OCI-LY3 (cell line): ENCODE measurements around the gene CNPY1.

Experiments
- H2AFZ ChIP-seq: fragments of 200-600, 300-600 bp; shearing (Covaris generic); 2 replicates; pipeline ENCODE4 v1.6.0; 2014; ENCODE audit warnings: antibody characterized with exemption, low read depth, low read length
- H3K27ac ChIP-seq: fragments of 200-600, 300-600 bp; sonication (generic); 2 replicates; pipeline ENCODE4 v1.5.1; 2014; ENCODE audit warnings: mild to moderate bottlenecking, low read length, moderate library complexity, mixed read lengths
- H3K27me3 ChIP-seq: fragments of 200-600, 300-600 bp; sonication (generic); 2 replicates; pipeline ENCODE4 v1.6.1; 2014; ENCODE audit warnings: low read depth, low read length, mixed read lengths
- H3K36me3 ChIP-seq: fragments of 200-600, 300-600 bp; sonication (generic); replicated peaks from 2 replicates; pipeline ENCODE3; 2014; ENCODE audit warnings: low read depth, low read length, mixed read lengths
- H3K4me1 ChIP-seq: fragments of 300-600, 200-600 bp; sonication (generic); 2 replicates; pipeline ENCODE4 v1.6.1; 2014; ENCODE audit warnings: low read length, mixed read lengths
- H3K4me2 ChIP-seq: fragments of 200-600, 300-600 bp; sonication (generic); 2 replicates; pipeline ENCODE4 v1.6.1; 2014; ENCODE audit warnings: low read length, mixed read lengths
- H3K4me3 ChIP-seq: fragments of 300-600, 200-600 bp; sonication (generic); 2 replicates; pipeline ENCODE4 v1.5.1; 2014; ENCODE audit warnings: antibody characterized with exemption, mild to moderate bottlenecking, low read length, moderate library complexity
- H3K79me2 ChIP-seq: fragments of 300-600, 200-600 bp; shearing (Covaris generic); 2 replicates; pipeline ENCODE4 v1.6.1; 2014; ENCODE audit warnings: mild to moderate bottlenecking, low read length, mixed read lengths
- H3K9ac ChIP-seq: fragments of 300-600, 200-600 bp; shearing (Covaris generic); 2 replicates; pipeline ENCODE4 v1.6.0; 2014; ENCODE audit warnings: mild to moderate bottlenecking, low read length, moderate library complexity
- H3K9me3 ChIP-seq: fragments of 200-600, 300-600 bp; shearing (Covaris generic); 2 replicates; pipeline ENCODE4 v1.6.1; 2014; ENCODE audit warnings: low read length, mixed read lengths; ENCODE audit not compliant: insufficient read depth
- H4K20me1 ChIP-seq: fragments of 200-600, 300-600 bp; sonication (generic); 2 replicates; pipeline ENCODE4 v1.6.1; 2016; ENCODE audit warnings: low read length, mixed read lengths; ENCODE audit not compliant: insufficient read depth
- EZH2phosphoT487 ChIP-seq: fragments of 200-600 bp; shearing (Covaris generic); IDR thresholded peaks from 2 replicates; pipeline ENCODE4 v1.6.1; 2018; ENCODE audit warnings: antibody characterized with exemption, mixed run types, low read depth
- TF ChIP-seq, protein P1 (sequence below): fragments of 200-600, 300-600 bp; sonication (generic); IDR thresholded peaks from 2 replicates; pipeline ENCODE4 v1.5.1; 2014; ENCODE audit warnings: antibody characterized with exemption, low read length, low read depth

The CNPY1 gene

DNA sequence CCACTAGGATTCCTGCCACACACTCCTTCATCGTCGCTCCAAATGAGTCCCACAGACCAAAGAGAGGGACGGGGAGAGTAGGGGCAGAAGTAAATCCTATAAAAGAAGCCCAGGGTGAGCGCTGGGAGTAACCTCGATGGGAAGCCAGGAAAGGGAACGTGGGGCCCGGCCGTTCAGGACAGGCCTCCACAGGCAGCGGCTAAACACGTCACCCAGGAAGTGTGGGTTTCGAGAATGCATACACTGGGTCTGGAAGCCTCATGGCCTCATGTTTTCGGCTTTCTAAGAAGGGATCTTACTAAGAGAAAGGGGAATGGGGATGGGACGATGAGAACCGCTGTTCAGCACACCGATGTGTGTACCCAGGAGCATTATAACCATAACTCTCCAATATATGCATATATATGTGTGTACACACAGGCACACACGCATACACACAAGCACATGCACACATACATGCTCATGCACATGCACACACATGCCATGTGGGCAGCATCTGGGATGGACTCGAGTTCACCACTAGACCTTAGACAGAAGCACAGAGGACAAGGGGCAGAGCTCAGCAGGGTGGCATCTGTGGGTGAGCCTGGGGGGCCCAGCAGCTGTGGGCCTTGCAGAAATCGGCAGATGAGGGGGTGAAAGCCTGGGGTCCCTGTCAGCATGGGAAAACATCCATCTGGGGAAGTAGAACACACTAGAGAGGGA is 14.8 kb upstream of the CNPY1 start:
- Histone ChIP-seq H3K9me3 (no peaks in the 10 kb centered on the region), H3K4me3 (no peak overlapping the region), H3K36me3 (no peaks in the 10 kb centered on the region), H3K27me3 (no peaks in the 10 kb centered on the region; the same call in 1 of the 2 replicates), H3K79me2 (no peaks in the 10 kb centered on the region), H3K9ac (no peak overlapping the region), H3K4me1 (no peaks in the 10 kb centered on the region), H3K27ac (no peak overlapping the region), H4K20me1 (no peaks in the 10 kb centered on the region), H3K4me2 (no peak overlapping the region), H2AFZ (no peak overlapping the region)
- TF ChIP-seq, protein P1, sequence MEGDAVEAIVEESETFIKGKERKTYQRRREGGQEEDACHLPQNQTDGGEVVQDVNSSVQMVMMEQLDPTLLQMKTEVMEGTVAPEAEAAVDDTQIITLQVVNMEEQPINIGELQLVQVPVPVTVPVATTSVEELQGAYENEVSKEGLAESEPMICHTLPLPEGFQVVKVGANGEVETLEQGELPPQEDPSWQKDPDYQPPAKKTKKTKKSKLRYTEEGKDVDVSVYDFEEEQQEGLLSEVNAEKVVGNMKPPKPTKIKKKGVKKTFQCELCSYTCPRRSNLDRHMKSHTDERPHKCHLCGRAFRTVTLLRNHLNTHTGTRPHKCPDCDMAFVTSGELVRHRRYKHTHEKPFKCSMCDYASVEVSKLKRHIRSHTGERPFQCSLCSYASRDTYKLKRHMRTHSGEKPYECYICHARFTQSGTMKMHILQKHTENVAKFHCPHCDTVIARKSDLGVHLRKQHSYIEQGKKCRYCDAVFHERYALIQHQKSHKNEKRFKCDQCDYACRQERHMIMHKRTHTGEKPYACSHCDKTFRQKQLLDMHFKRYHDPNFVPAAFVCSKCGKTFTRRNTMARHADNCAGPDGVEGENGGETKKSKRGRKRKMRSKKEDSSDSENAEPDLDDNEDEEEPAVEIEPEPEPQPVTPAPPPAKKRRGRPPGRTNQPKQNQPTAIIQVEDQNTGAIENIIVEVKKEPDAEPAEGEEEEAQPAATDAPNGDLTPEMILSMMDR = no peak
- TF ChIP-seq EZH2phosphoT487 = no peak

DNA sequence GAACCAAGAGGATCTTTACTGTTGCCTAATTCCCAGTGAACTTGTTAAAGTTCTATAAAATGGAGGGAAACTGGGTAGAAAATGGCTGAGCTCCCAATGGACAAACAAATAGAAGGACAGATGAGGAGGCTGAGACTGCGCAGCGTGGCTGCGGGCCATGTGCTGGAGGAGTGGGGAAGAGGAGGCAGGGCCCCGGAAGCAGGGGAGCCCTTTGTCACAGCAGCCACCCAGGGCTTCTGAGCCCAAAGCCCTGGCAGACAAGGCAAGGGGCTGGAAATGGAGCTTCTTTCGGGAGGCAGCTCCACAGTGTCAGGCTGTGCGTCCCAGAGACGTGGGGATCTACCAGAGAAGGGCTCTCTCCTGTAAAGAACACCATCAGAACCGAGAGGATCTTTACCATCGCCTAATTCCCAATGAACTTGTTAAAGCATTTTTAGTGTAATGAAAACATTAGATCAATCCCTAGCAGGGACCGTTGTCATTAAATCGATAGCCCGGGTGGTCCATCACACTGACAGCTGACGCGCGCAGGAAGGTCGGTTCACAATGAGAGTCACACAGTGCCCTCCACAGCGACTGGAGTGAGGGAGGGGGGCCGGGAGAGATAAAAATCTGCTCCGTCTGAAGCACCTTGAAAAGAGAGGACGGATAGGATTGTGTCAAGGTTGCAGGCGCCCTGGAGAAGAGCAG is 14.0 kb upstream of the CNPY1 start:
- H3K9ac ChIP-seq = no peak overlapping the region
- H2AFZ ChIP-seq = no peak overlapping the region
- H3K79me2 ChIP-seq = no peaks in the 10 kb centered on the region
- H3K27ac ChIP-seq = no peak overlapping the region
- no peak overlapping the region for H3K4me3 ChIP-seq
- TF ChIP-seq, protein P1 = no peak
- H3K4me1 ChIP-seq = no peaks in the 10 kb centered on the region
- no peaks in the 10 kb centered on the region for H3K9me3 ChIP-seq
- no peaks in the 10 kb centered on the region; the same call in 1 of the 2 replicates for H3K27me3 ChIP-seq
- H3K36me3 ChIP-seq = no peaks in the 10 kb centered on the region
- no peaks in the 10 kb centered on the region for H4K20me1 ChIP-seq
- no peak overlapping the region for H3K4me2 ChIP-seq

DNA sequence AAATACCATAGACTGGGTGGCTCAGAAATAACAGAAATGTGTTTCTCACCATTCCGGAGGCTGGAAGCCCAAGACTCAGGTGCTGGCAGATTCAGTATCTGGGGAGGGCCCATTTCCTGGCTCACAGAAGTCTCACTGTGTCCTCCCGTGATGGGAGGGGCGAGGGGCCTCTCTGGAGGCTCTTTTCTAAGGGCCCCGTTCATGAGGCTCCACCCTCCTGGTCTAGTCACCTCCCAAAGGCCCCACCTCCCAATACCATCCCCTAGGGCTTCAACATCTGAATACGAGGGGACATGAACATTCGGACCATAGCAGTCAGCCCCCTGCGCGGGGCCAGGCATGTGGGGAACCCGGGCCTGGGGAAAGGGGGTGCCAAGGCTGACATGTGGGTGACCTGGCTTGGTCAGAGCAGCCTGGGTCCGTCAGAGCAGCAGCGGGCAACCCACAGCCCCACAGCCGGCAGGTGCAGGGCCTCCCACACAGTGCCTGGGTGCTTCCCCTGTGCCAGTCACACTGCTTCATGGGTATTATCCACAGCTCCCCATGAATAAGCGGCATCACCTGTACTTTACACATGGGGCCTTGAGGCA is 13.3 kb upstream of the CNPY1 start:
- H3K4me3 ChIP-seq = no peak overlapping the region
- no peak for TF ChIP-seq EZH2phosphoT487
- TF ChIP-seq, protein P1 = no peak
- no peak overlapping the region for H3K4me2 ChIP-seq
- no peak overlapping the region for H3K9ac ChIP-seq
- H3K79me2 ChIP-seq = no peaks in the 10 kb centered on the region
- no peaks in the 10 kb centered on the region for H3K4me1 ChIP-seq
- no peaks in the 10 kb centered on the region; the same call in 1 of the 2 replicates for H3K27me3 ChIP-seq
- no peaks in the 10 kb centered on the region for H4K20me1 ChIP-seq
- H3K36me3 ChIP-seq = no peaks in the 10 kb centered on the region
- no peak overlapping the region for H2AFZ ChIP-seq
- H3K9me3 ChIP-seq = no peaks in the 10 kb centered on the region
- H3K27ac ChIP-seq = no peak overlapping the region

DNA sequence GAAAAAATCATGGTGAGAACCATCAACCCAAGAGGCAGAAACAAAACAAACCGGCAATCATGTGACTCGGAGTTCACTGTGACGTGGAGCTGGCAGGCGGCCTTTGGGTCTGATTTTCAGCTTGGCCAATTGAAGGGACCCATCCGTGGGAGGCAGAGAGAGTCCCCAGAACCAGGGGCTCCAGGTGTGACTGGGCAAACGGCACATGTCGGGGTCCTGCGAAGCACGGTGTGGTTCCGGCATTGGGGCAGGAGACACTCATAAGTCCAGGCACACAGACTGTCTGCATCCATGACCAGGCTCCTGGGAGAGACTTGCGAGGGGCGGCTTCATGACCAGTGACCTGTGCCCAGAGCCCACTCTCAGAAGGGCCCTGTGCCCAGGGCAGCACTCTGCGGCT is 12.6 kb upstream of the CNPY1 start:
- H3K27me3 ChIP-seq = no peaks in the 10 kb centered on the region; the same call in 1 of the 2 replicates
- TF ChIP-seq, protein P1 = no peak
- no peak for TF ChIP-seq EZH2phosphoT487
- no peak overlapping the region for H2AFZ ChIP-seq
- no peak overlapping the region for H3K4me2 ChIP-seq
- no peaks in the 10 kb centered on the region for H3K9me3 ChIP-seq
- H4K20me1 ChIP-seq = no peaks in the 10 kb centered on the region
- H3K79me2 ChIP-seq = no peaks in the 10 kb centered on the region
- H3K27ac ChIP-seq = no peak overlapping the region
- H3K4me3 ChIP-seq = no peak overlapping the region
- no peaks in the 10 kb centered on the region for H3K36me3 ChIP-seq
- no peaks in the 10 kb centered on the region for H3K4me1 ChIP-seq
- H3K9ac ChIP-seq = no peak overlapping the region
